Prostate gland (tissue), 2 donors: ENCODE measurements around the gene FAM204A.

Experiments
- POLR2A ChIP-seq: fragments of 450-650 bp; IDR thresholded peaks from one replicate; pipeline ENCODE4 v1.6.1; 2016; ENCODE audit warnings: antibody characterized with exemption, mild to moderate bottlenecking
- TF ChIP-seq, protein P1 (sequence below), 4 experiments: fragments of 200-600 bp in 2 of 4; fragments of 450-650 bp in 2 of 4; sonication (generic) in 2 of 4; IDR thresholded peaks; 1 replicate in 3 of 4; 2 replicates in 1 of 4; pipeline ENCODE4 v1.5.1; 2016 to 2019; ENCODE audit warnings: antibody characterized with exemption in 4 of 4, mild to moderate bottlenecking in 2 of 4, moderate library complexity in 2 of 4

DNA sequence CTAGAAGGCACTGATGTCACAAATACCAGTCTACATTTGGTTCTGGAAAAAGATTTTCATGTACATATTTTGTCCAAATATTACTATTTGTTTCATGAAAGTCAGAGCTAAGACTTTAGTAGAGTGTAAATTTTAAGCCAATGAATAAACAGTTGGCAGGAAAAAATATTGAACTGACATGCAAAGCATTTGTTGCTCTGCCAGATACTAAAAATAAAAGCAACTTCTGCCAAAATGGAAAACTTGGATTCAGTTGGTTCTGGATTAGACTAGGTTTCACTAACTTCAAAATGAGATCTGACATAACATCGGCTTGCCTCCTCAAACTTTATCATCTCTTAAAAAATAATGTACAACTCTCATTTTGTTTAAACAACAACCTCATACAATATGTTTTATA is 34.9 kb downstream of the FAM204A start:
- no peak for TF ChIP-seq POLR2A
- TF ChIP-seq, protein P1, sequence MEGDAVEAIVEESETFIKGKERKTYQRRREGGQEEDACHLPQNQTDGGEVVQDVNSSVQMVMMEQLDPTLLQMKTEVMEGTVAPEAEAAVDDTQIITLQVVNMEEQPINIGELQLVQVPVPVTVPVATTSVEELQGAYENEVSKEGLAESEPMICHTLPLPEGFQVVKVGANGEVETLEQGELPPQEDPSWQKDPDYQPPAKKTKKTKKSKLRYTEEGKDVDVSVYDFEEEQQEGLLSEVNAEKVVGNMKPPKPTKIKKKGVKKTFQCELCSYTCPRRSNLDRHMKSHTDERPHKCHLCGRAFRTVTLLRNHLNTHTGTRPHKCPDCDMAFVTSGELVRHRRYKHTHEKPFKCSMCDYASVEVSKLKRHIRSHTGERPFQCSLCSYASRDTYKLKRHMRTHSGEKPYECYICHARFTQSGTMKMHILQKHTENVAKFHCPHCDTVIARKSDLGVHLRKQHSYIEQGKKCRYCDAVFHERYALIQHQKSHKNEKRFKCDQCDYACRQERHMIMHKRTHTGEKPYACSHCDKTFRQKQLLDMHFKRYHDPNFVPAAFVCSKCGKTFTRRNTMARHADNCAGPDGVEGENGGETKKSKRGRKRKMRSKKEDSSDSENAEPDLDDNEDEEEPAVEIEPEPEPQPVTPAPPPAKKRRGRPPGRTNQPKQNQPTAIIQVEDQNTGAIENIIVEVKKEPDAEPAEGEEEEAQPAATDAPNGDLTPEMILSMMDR (IDR thresholded peaks at IDR 0.05): no peak
